ENCODE results near the gene MATCAP1. TPM values are rescaled to one million over a fixed set of nuclear protein-coding genes. Genes with fewer than 3 reads are reported as not detected.

Gene MATCAP1
- total and polyA plus RNA-seq, 2 of the 4 experiments (the other 2 are of a cell fraction) = 8.2 to 43.9 TPM

DNA sequence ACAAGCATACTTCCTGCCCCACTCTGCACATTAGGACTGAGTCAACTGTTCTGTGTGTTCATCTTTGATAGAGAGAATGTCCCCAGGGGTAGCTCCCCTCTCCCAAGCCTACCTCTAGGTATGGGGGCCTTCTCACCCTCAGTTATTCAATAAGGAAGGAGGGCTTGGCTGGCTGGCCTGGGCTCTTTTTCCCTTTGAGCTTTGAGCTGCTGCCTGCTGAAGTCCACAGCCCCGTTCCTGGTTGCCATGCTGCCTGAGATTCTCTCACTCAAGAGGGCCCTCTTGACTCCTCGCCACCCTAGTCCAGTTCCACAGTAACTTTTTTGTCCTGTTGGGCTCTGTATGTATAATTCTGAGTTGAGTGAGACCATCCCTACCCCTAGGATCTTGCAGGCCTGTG, 38.0 kb downstream of the MATCAP1 start:
- Histone ChIP-seq H3K27ac (ENCODE audit: insufficient read depth, low read length) (no peak overlapping the region), H4K5ac (ENCODE audit: low read depth, low read length) (no peak overlapping the region), H2BK120ac (ENCODE audit: low read depth, low read length) (no peak overlapping the region), H4K8ac (ENCODE audit: low read depth in 2 of 2, low read length in 2 of 2) (no peak overlapping the region), H3K9me1 (ENCODE audit: insufficient read depth, low read length) (peaks cover 4% of the 10 kb centered on the region; the same call in 1 of the 2 replicates), H2BK5ac (ENCODE audit: low read depth, low read length, poor library complexity, severe bottlenecking) (no peak overlapping the region), H3K14ac (replicated peaks; ENCODE audit: low read depth, low read length) (no peak overlapping the region), H2BK20ac (ENCODE audit: low read depth, low read length) (no peak overlapping the region), H3K79me1 (ENCODE audit: low read depth in 1 of 2, low read length in 2 of 2) (peaks cover 0 to 30% of the 10 kb centered on the region in 2 experiments; a peak in 2 of 4 replicates), H3K9ac (ENCODE audit: low read depth, low read length) (no peak overlapping the region), H3K23ac (ENCODE audit: low read depth, low read length) (no peak overlapping the region), H3K18ac (ENCODE audit: low read depth, low read length) (no peak overlapping the region), H3K4ac (ENCODE audit: low read depth, low read length) (no peak overlapping the region), H3K27me3 (ENCODE audit: control insufficient read depth, insufficient read depth, low read length) (no peaks in the 10 kb centered on the region), H3K4me3 (ENCODE audit: insufficient read depth, low read depth, low read length) (no peak overlapping the region), H3K4me1 (ENCODE audit: control insufficient read depth, insufficient read depth, low read length) (no peaks in the 10 kb centered on the region), H4K20me1 (ENCODE audit: insufficient read depth, low read length) (peaks cover 7% of the 10 kb centered on the region; the same call in 1 of the 2 replicates), H3K56ac (ENCODE audit: extremely low read depth, insufficient read depth, low read length) (no peak overlapping the region), H2AK5ac (ENCODE audit: low read depth, low read length) (no peak overlapping the region), H3K9me3 (ENCODE audit: control insufficient read depth, insufficient read depth, low read length) (no peaks in the 10 kb centered on the region), H3K4me2 (ENCODE audit: low read depth, low read length) (no peak overlapping the region), H2BK15ac (ENCODE audit: low read depth, low read length) (no peak overlapping the region), H2AFZ (replicated peaks; ENCODE audit: low read length, poor library complexity) (no peak overlapping the region), H4K91ac (ENCODE audit: insufficient read depth, low read depth, low read length) (no peak overlapping the region), H3K36me3 (ENCODE audit: control insufficient read depth, insufficient read depth, low read length) (peaks cover 73% of the 10 kb centered on the region), H2AK9ac (replicated peaks; ENCODE audit: low read depth, low read length, poor library complexity) (no peak overlapping the region)
- BruUV-seq (replicated peaks) = no TSS peak
- DNase-seq (no peak), ATAC-seq (ENCODE audit: low read depth) (no peak)
- WGBS, 2 experiments (ENCODE audit: extremely low coverage in 2 of 2, insufficient read length in 1 of 2) = no CpG with 5 or more reads among the region's 2 CpGs
- dilution Hi-C loops (cut with HindIII; ENCODE audit: low sequenced_read_pairs, unreplicated experiment) = no loop called here
- POLR2A ChIA-PET (ENCODE audit: unreplicated experiment) = no interaction called here
- CTCF ChIA-PET = no interaction called here
- no peak for TF ChIP-seq POLR2A (IDR thresholded peaks at IDR 0.05; ENCODE audit: low read depth, low read length)
- no peak for TF ChIP-seq CEBPB (IDR thresholded peaks at IDR 0.05; ENCODE audit: low read depth, low read length)
- TF ChIP-seq CHD1 (IDR thresholded peaks at IDR 0.05; ENCODE audit: low read depth, low read length) = no peak
- no peak for TF ChIP-seq RCOR1 (IDR thresholded peaks at IDR 0.05; ENCODE audit: insufficient replicate concordance, low read length)
- TF ChIP-seq, protein P1, sequence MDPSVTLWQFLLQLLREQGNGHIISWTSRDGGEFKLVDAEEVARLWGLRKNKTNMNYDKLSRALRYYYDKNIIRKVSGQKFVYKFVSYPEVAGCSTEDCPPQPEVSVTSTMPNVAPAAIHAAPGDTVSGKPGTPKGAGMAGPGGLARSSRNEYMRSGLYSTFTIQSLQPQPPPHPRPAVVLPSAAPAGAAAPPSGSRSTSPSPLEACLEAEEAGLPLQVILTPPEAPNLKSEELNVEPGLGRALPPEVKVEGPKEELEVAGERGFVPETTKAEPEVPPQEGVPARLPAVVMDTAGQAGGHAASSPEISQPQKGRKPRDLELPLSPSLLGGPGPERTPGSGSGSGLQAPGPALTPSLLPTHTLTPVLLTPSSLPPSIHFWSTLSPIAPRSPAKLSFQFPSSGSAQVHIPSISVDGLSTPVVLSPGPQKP (IDR thresholded peaks at IDR 0.05; ENCODE audit: borderline replicate concordance, low read depth, low read length) = no peak
- TF ChIP-seq FOS (IDR thresholded peaks at IDR 0.05; ENCODE audit: low read depth, low read length) = no peak
- TF ChIP-seq MAFK (IDR thresholded peaks at IDR 0.05; ENCODE audit: low read depth, low read length) = no peak
- no peak for TF ChIP-seq BHLHE40 (IDR thresholded peaks at IDR 0.05; ENCODE audit: low read depth, low read length)
- no peak for TF ChIP-seq RFX5 (IDR thresholded peaks at IDR 0.05; ENCODE audit: low read depth, low read length)
- TF ChIP-seq RAD21 (IDR thresholded peaks at IDR 0.05; ENCODE audit: low read length) = no peak
- TF ChIP-seq, protein P2, sequence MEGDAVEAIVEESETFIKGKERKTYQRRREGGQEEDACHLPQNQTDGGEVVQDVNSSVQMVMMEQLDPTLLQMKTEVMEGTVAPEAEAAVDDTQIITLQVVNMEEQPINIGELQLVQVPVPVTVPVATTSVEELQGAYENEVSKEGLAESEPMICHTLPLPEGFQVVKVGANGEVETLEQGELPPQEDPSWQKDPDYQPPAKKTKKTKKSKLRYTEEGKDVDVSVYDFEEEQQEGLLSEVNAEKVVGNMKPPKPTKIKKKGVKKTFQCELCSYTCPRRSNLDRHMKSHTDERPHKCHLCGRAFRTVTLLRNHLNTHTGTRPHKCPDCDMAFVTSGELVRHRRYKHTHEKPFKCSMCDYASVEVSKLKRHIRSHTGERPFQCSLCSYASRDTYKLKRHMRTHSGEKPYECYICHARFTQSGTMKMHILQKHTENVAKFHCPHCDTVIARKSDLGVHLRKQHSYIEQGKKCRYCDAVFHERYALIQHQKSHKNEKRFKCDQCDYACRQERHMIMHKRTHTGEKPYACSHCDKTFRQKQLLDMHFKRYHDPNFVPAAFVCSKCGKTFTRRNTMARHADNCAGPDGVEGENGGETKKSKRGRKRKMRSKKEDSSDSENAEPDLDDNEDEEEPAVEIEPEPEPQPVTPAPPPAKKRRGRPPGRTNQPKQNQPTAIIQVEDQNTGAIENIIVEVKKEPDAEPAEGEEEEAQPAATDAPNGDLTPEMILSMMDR (conservative IDR thresholded peaks at IDR 0.05; ENCODE audit: low read depth, low read length) = no peak
- no peak for TF ChIP-seq NFE2L2 (IDR thresholded peaks at IDR 0.05; ENCODE audit: low read depth, low read length)
- in situ Hi-C loops (cut with MboI; ENCODE audit: low sequenced_read_pairs) = no loop called here
- intact Hi-C loops (cut with micrococcal nuclease) = no loop called here

All from IMR-90 (cell line).